GM21619 (cell line): ENCODE data around the gene DACH1.

Experiments
- ATAC-seq: cut with Tn5 transposase; IDR thresholded peaks from one replicate; pipeline ENCODE4 v1.9.1; 2021; ENCODE audit not compliant: unreplicated experiment

Gene DACH1

GRCh38 chr13:71503781-71504180 lies 363.2 kb downstream of the DACH1 start:
- ATAC-seq: no peak

DNA sequence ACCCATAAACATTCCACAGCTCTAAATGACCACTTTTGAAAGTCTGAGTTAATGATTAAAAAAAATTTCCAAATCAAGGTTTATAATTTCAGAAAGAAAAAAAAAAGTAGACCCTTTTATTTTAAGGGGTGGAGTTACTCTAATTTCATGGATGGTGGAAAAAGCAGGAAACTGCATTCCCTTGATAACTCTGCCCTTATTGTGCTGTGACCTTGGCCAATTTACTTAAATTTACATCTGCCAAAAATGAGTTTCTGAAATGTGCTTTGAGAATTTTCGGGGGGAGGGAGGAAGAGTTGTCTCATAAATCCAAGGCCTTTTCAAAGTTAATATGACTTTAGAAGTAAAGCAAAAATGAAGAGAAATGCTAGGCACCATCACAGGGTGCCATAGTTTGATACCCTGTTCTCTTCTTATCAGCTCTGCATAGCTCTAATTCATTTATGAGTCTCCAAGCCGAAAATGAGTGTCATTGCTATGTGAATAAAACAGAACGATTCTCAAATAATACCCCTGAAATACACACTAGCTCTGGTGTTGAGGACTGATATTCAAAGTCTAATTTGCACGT lies 367.0 kb downstream of the DACH1 start:
- ATAC-seq: no peak

DNA sequence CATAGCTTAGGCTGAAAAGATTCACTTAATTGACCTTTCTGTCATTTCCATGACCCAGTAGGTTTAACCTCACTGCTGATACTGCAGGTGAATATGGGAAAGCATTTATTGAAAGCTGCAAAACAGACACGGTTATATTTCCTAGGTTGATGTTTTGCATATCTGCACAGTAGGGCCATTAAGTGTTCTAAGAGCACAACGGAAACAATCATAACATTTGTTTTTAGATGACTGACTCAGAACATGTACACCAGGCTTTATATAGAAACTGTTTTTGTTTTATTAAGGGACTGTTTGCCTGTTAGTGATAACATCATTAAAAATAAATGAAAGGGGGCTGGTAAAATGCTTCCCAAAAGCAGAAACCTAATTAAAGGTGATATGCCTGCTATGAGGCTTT lies 367.8 kb downstream of the DACH1 start:
- ATAC-seq: no peak

DNA sequence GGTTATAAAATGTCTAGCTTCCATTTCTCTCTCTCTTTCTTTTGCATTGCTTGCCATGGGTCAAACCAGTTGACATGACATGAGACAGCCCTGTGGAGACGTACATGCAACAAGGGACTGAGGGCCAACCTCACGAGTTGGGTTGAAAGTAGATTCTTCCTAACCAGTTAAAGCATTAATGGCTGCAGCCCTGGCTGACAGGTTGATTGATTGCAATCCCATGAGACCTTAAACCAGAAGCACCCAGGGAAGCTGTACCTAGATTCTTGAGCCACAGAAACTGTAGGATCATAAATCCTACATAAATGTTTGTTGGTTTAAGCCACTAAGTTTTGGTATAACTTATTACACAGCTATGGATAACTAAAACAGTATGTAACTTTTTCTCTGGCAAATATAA lies 373.8 kb downstream of the DACH1 start:
- ATAC-seq: no peak

DNA sequence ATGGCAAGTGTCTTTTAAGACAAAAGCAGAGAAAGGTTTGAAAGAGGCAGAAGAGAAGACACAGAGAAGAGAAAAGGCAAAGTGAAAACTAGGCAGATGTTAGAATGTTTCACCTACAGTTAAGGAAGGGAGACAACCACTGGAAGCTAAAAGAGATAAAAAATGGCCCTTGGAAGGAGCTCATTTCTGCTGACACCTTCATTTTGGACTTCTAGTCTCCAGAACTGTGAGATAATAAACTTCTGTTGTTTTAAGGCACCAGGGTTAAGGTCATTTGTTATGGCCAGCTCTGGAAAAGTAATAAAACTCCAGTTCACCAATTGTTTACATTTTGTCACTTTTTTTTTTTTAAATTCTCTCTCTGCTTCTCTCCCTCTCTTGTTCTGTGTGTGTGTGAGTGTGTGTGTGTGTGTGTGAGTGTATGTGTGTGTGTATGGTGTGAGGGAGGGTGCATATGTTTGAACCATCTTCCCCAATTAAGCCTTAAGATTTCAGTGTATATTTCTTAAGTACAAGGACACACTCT lies 374.6 kb downstream of the DACH1 start:
- no peak for ATAC-seq

DNA sequence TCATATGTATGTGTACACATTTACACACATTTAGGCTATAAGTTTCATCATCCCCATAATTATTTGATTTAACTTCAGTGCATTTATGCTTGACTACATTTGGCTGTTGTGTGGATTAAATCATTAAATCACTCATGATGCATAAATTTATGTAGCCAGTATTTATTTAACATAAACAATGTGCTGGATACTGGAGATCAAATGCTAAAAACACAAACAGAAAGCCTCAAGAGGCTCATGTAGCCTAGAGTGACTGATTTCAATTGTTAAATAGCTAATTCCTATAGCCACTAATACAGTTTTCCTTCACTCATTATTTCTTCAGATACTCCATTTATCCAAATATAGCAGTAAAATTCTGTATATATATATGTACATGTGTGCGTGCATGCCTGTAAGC lies 376.0 kb downstream of the DACH1 start:
- no peak for ATAC-seq

DNA sequence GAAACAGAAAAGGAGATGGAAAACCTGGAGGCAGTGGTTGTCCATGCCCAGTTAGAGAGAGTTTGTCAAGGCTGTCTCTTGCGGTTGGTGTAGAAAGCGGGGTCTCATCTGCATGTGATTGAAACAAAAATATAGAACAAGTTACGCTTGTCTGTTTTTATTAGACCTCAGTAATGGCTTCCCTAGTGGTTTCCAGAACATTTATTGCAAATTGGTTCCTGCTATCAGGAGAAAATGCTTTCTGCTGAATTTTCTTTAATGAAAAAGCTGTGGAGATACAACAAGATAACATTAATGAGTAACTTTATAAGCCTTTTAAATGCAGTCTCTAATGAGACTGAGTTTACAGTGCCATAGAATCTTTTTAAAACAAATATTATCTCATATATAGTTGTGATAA lies 378.0 kb downstream of the DACH1 start:
- no peak for ATAC-seq

DNA sequence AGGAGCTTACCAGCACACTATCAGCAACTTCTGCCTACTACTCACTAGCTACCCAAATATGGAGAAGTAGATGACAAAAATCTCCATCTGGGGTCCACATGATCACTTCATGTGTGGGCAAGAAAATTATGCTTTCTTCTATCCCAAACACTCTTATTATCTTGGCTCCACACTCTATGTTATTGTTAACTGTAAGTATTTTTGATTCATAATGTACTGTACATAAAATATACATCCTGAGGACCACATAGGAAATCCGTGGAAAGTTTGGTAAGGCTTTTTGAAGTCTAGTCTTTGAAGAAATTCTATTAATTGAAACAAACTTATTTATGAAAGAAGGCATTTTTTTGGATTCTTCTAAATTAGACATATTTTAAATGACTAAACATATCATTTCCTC lies 378.8 kb downstream of the DACH1 start:
- no peak for ATAC-seq

GRCh38 chr13:71485913-71486312 lies 381.1 kb downstream of the DACH1 start:
- ATAC-seq: no peak

DNA sequence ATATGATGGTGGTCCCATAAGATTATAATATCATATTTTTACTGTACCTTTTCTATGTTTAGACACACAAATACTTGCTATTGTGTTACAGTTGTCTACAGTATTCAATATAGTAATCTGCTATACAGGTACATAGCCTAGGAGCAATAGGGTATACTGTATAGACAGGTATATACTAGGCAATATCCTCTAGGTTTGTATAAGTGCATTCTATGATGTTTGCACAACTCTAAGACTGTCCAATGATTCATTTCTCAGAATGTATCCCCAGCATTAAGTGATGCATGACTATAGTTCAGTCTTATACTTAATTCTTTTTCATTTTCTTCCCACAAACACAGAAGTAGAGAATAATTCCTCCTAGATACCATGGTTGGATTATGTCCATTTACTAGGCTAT lies 383.3 kb downstream of the DACH1 start:
- ATAC-seq: no peak

- ATAC-seq: no peak
Observed at GRCh38 chr13:71481501-71481900, 385.5 kb downstream of the DACH1 start.

DNA sequence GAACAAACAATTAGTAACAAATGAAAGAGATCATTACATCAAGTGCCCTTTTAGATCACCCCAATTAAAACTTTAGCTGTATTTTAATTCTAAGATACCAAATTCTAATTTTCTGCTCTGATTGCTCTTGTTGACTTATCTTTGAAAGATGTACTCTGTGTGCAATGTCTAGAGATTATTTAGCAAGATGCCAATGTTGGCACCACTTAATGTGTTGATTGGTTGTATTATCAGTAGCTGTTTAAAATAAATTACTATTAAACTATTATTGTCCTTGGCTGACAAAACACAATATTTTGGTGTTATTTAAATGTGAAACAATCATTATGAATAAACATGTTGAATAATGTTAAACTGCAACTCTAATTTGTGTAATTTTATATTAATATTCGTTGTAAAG lies 386.0 kb downstream of the DACH1 start:
- ATAC-seq: no peak

DNA sequence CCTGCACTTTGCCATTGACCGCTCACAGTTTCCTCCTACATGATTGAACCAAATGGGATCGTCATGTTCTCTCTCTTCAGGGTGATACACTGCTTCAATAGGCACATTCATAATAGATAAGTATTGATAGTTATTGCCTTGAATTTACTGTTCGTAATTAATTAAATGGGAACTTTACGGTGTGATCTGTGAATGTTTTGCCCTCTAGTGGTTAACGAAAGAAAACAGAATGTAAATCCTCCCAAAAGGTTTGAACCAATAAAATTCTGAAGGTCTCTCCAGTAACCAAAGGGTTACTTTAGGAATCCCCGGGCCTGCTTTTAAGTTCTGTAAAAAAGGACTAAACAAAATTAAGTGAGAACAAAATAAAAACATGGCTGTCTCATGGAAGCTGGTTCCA lies 389.3 kb downstream of the DACH1 start:
- ATAC-seq: no peak

DNA sequence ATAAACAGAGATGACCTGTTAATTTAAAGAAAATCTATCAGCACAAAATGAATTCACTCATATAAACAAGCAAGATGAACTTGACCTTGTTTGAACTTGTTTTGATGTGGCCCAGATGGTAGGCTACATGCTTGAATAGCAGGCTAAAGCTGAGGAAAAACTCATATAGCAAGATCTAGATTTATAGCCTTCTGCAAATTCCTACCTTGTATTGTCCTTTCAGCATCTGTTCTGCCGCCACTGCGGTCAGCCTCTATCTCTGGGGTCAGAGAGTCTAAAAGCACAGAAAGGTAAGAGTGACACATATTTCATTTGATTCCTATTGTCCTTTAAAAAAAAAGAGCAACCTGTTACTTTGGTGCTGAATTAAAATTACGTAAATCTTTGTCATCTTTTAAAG lies 392.1 kb downstream of the DACH1 start:
- ATAC-seq: no peak

DNA sequence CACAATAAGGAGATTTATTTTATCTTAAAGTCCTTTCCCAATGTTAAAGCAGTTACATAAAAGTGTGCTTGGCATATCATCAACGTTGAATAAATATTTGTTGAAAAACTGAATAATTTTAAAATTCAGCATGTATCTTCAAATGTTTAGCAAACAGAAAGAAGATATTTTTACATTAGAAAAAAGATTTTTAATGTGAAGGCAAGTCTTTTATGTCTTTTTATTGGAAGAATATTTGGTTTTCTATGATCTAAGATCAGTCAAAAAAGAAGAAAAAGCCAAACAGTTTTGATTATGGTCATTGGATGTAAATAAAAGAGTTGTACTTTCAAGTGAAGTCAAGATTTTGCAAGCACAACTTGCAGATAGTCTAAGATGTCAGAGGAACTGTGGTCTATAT lies 397.4 kb downstream of the DACH1 start:
- ATAC-seq: no peak

DNA sequence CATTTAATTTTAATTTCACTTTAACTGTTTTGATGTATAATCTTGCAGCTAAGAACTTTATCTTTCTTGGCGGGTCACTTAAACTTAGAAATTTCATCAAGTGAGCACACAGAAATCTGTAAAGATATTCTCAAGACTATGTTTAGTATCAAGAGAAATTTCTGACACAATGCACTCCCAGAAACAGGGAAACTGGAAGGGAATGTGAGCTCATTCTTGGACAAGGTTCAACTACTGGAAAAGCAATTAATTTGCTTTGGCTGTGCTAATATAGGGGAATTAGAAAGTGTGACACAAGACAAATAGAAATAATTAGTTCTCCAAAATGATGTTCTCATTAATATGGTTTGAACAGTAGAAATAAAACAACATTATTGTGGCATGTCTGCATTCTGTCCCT lies 402.3 kb downstream of the DACH1 start:
- no peak for ATAC-seq

GRCh38 chr13:71461892-71462291 lies 405.1 kb downstream of the DACH1 start:
- ATAC-seq: no peak

- ATAC-seq: no peak
Observed at GRCh38 chr13:71460211-71460610, 406.8 kb downstream of the DACH1 start.

DNA sequence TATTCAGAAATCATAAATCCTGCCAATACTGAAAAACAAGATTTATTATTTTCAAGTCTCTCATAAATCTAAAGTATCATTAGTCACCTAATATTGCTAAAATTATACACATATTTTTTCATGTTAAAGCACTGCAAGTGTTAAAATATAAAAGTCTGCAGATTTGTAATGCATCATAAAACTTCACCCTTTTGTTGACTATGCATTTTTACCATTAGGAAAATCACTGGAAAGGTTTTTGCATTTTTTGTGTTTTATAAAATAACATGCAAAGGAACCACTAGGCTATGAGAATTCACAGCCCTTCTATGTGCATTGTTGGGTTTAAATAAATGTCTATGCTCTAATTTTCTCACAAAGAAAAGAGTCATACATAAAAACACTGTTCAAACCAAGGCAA lies 407.3 kb downstream of the DACH1 start:
- ATAC-seq: no peak

DNA sequence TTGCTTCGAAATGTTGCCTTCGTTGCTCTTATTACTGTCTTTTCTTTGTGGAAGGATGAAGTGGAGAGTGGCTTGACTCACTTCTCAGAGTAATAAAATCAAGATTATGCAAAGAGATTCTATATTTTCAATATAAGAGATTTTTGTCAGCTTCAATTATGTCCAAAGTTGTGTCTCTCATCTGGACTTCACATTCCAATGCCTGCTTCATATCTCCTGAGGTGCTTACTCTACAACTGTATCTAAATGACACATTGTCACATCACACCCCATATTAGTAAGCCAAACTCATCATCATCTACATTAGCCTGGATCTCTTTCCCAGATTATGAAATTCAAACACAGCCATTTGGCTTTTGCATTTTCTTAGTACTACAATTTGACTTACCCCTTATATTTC lies 409.4 kb downstream of the DACH1 start:
- ATAC-seq: no peak

- no peak for ATAC-seq
Observed at GRCh38 chr13:71456136-71456535, 410.9 kb downstream of the DACH1 start.

DNA sequence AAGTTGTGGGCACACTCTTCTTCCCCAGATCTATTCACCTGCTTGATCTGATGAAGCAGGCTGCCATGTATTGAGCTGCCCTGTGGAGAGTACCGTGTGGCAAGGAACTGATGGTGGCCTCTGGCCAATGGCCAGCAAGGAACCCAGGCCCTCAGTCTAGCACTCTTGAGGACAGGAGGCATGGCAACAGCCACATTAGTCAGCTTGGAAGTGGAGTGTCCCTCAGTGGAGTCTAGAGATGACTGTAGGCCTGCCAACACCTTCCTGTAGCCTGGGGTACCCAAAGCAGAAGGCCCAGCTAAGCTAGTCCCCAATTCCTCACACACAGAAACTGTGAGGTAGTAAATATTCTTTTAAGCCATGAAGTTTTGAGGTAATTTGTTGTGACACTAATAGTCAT lies 412.5 kb downstream of the DACH1 start:
- ATAC-seq: no peak

- no peak for ATAC-seq
Observed at GRCh38 chr13:71448080-71448630, 418.8 kb downstream of the DACH1 start.
